SK-N-SH (cell line): ENCODE data around the gene ZNF507.

ENCODE experiments used
- CHD2 ChIP-seq: fragments of 150-350 bp; IDR thresholded peaks from 2 replicates; pipeline ENCODE4 v1.6.1; 2018; ENCODE audit warnings: low read length; ENCODE audit not compliant: partially characterized antibody
- CTCF ChIP-seq: fragments of 200-600 bp; sonication (generic); IDR thresholded peaks from 2 replicates; pipeline ENCODE4 v1.6.1; 2017; ENCODE audit warnings: antibody characterized with exemption, mild to moderate bottlenecking, moderate library complexity
- EP300 ChIP-seq, 2 experiments: IDR thresholded peaks; 2 replicates each; pipeline versions ENCODE4 v1.4.0 to v1.6.1; 2012; ENCODE audit warnings: borderline replicate concordance in 1 of 2, low read depth in 1 of 2, low read length in 1 of 2
- GABPA ChIP-seq: IDR thresholded peaks from 2 replicates; pipeline ENCODE4 v1.4.0; 2012; ENCODE audit warnings: low read depth, mild to moderate bottlenecking
- MEF2A ChIP-seq: IDR thresholded peaks from 2 replicates; pipeline ENCODE4 v1.4.0; 2012; ENCODE audit warnings: low read depth, borderline replicate concordance
- POLR2AphosphoS5 ChIP-seq: IDR thresholded peaks from 2 replicates; pipeline ENCODE4 v1.6.1; 2012; ENCODE audit warnings: low read depth, low read length
- RAD21 ChIP-seq: IDR thresholded peaks from 2 replicates; pipeline ENCODE4 v1.6.1; 2012; ENCODE audit warnings: mild to moderate bottlenecking, low read length
- REST ChIP-seq: IDR thresholded peaks from 2 replicates; pipeline ENCODE4 v1.6.1; 2012; ENCODE audit warnings: mild to moderate bottlenecking, low read depth, low read length, moderate library complexity
- SIN3A ChIP-seq: IDR thresholded peaks from 2 replicates; pipeline ENCODE4 v1.6.1; 2012; ENCODE audit warnings: low read depth, mild to moderate bottlenecking, low read length, moderate library complexity, borderline replicate concordance
- SMC3 ChIP-seq: IDR thresholded peaks from 2 replicates; pipeline ENCODE4 v1.6.1; 2012; ENCODE audit warnings: low read depth, low read length, improper control_type of control experiment
- TCF12 ChIP-seq: IDR thresholded peaks from 2 replicates; pipeline ENCODE4 v1.4.0; 2012
- YY1 ChIP-seq: IDR thresholded peaks from 2 replicates; pipeline ENCODE4 v1.4.0; 2012; ENCODE audit warnings: low read depth, mild to moderate bottlenecking

GRCh38 chr19:32303193-32303592 is 42.2 kb upstream of the ZNF507 start:
- TF ChIP-seq CTCF = no peak
- TF ChIP-seq EP300 (IDR thresholded peaks at IDR 0.05; ENCODE audit: borderline replicate concordance in 1 of 2, low read depth in 1 of 2, low read length in 1 of 2) = no peak
- no peak for TF ChIP-seq YY1
- no peak for TF ChIP-seq POLR2AphosphoS5
- TF ChIP-seq SIN3A = no peak
- TF ChIP-seq TCF12 = no peak
- no peak for TF ChIP-seq GABPA
- TF ChIP-seq CHD2 = no peak
- no peak for TF ChIP-seq RAD21
- TF ChIP-seq SMC3 = no peak
- TF ChIP-seq REST = no peak
- no peak for TF ChIP-seq MEF2A
